SU-DHL-6 (cell line): ENCODE measurements around the gene ACKR3.

Source experiments
- H2AFZ ChIP-seq: fragments of 200-600 bp; sonication (generic); 2 replicates; pipeline ENCODE4 v1.6.1; 2014; ENCODE audit warnings: low read depth, mild to moderate bottlenecking, moderate library complexity, mixed read lengths, antibody characterized with exemption, low read length; ENCODE audit not compliant: severe bottlenecking
- H3F3A ChIP-seq: fragments of 200-600 bp; shearing (Covaris generic); 2 replicates; pipeline ENCODE4 v1.6.0; 2016; ENCODE audit warnings: antibody characterized with exemption, mild to moderate bottlenecking; ENCODE audit not compliant: insufficient read depth
- H3K27ac ChIP-seq: fragments of 200-600 bp; sonication (generic); 2 replicates; pipeline ENCODE4 v1.5.1; 2016; ENCODE audit warnings: low read depth, mild to moderate bottlenecking, low read length, moderate library complexity, mixed read lengths
- H3K27me3 ChIP-seq: fragments of 200-600 bp; sonication (generic), shearing (Covaris generic); 2 replicates; pipeline ENCODE4 v1.6.0; 2014; ENCODE audit warnings: mild to moderate bottlenecking, low read length
- H3K36me3 ChIP-seq: fragments of 200-600 bp; sonication (generic); 2 replicates; pipeline ENCODE4 v1.6.1; 2014; ENCODE audit warnings: mild to moderate bottlenecking, low read length, mixed read lengths
- H3K4me2 ChIP-seq: fragments of 300-600, 200-600 bp; shearing (Covaris generic), sonication (generic); 2 replicates; pipeline ENCODE4 v1.6.0; 2014; ENCODE audit warnings: low read length, low read depth, mild to moderate bottlenecking; ENCODE audit not compliant: poor library complexity, severe bottlenecking
- H3K4me3 ChIP-seq: fragments of 200-600 bp; sonication (generic); 2 replicates; pipeline ENCODE4 v1.5.1; 2014; ENCODE audit warnings: antibody characterized with exemption, low read length, mild to moderate bottlenecking, mixed read lengths; ENCODE audit not compliant: insufficient read depth, poor library complexity, severe bottlenecking
- H3K79me2 ChIP-seq: fragments of 200-600 bp; sonication (generic); 2 replicates; pipeline ENCODE4 v1.6.1; 2014; ENCODE audit warnings: mild to moderate bottlenecking, low read length, moderate library complexity; ENCODE audit not compliant: insufficient read depth
- H3K9ac ChIP-seq: fragments of 200-600 bp; sonication (generic); 2 replicates; pipeline ENCODE4 v1.7.0; 2014; ENCODE audit warnings: mild to moderate bottlenecking, low read length
- H3K9me2 ChIP-seq: fragments of 200-600 bp; sonication (generic); replicated peaks from 2 replicates; pipeline ENCODE4 v1.6.1; 2014; ENCODE audit warnings: low read length; ENCODE audit not compliant: insufficient read depth
- H3K9me3 ChIP-seq: fragments of 200-600 bp; sonication (generic); 2 replicates; pipeline ENCODE4 v1.6.1; 2014; ENCODE audit warnings: low read length, mixed read lengths; ENCODE audit not compliant: insufficient read depth
- H4K20me1 ChIP-seq: fragments of 200-600 bp; sonication (generic); 2 replicates; pipeline ENCODE4 v1.6.1; 2014; ENCODE audit warnings: low read depth, mild to moderate bottlenecking, antibody characterized with exemption, low read length, moderate library complexity, mixed read lengths
- EZH2phosphoT487 ChIP-seq: fragments of 200-600 bp; sonication (generic), shearing (Covaris generic); conservative IDR thresholded peaks from 2 replicates; pipeline ENCODE4 v1.6.1; 2018; ENCODE audit warnings: mild to moderate bottlenecking, antibody characterized with exemption, low read length, moderate library complexity, mixed read lengths
- TF ChIP-seq, protein P1 (sequence below): fragments of 200-600 bp; sonication (generic); IDR thresholded peaks from one replicate; pipeline ENCODE4 v1.5.1; 2017; ENCODE audit warnings: antibody characterized with exemption, mild to moderate bottlenecking, low read length, moderate library complexity; ENCODE audit not compliant: insufficient read depth, poor library complexity, severe bottlenecking

ACKR3 gene

DNA sequence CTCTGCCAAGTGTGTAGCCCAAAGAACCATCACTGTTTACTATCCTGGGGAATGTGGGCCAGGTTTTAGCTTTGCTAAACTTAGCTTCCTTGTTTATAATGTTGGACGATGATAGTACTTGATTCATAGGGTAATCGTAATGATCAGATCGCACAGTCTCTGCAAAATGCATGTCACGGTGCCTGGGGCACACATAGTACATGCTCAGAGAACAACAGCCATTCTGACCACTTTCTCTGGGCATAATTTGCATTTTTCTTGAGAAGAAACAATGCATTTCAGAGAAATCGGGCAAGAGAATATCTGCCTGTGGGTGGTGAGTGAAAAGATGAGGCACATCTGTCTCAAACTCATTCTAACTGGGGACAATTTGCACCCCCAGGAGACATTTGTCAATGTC, 16.3 kb downstream of the ACKR3 start:
- TF ChIP-seq, protein P1, sequence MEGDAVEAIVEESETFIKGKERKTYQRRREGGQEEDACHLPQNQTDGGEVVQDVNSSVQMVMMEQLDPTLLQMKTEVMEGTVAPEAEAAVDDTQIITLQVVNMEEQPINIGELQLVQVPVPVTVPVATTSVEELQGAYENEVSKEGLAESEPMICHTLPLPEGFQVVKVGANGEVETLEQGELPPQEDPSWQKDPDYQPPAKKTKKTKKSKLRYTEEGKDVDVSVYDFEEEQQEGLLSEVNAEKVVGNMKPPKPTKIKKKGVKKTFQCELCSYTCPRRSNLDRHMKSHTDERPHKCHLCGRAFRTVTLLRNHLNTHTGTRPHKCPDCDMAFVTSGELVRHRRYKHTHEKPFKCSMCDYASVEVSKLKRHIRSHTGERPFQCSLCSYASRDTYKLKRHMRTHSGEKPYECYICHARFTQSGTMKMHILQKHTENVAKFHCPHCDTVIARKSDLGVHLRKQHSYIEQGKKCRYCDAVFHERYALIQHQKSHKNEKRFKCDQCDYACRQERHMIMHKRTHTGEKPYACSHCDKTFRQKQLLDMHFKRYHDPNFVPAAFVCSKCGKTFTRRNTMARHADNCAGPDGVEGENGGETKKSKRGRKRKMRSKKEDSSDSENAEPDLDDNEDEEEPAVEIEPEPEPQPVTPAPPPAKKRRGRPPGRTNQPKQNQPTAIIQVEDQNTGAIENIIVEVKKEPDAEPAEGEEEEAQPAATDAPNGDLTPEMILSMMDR = no peak
- TF ChIP-seq EZH2phosphoT487 = no peak
- Histone ChIP-seq H3K9ac (no peak overlapping the region), H3K36me3 (no peaks in the 10 kb centered on the region), H3K27ac (no peak overlapping the region), H3K9me3 (no peaks in the 10 kb centered on the region), H3K4me3 (no peak overlapping the region), H3F3A (no peaks in the 10 kb centered on the region), H4K20me1 (no peaks in the 10 kb centered on the region), H2AFZ (no peak overlapping the region), H3K4me2 (no peak overlapping the region), H3K79me2 (no peaks in the 10 kb centered on the region), H3K27me3 (no peaks in the 10 kb centered on the region), H3K9me2 (no peaks in the 10 kb centered on the region)

DNA sequence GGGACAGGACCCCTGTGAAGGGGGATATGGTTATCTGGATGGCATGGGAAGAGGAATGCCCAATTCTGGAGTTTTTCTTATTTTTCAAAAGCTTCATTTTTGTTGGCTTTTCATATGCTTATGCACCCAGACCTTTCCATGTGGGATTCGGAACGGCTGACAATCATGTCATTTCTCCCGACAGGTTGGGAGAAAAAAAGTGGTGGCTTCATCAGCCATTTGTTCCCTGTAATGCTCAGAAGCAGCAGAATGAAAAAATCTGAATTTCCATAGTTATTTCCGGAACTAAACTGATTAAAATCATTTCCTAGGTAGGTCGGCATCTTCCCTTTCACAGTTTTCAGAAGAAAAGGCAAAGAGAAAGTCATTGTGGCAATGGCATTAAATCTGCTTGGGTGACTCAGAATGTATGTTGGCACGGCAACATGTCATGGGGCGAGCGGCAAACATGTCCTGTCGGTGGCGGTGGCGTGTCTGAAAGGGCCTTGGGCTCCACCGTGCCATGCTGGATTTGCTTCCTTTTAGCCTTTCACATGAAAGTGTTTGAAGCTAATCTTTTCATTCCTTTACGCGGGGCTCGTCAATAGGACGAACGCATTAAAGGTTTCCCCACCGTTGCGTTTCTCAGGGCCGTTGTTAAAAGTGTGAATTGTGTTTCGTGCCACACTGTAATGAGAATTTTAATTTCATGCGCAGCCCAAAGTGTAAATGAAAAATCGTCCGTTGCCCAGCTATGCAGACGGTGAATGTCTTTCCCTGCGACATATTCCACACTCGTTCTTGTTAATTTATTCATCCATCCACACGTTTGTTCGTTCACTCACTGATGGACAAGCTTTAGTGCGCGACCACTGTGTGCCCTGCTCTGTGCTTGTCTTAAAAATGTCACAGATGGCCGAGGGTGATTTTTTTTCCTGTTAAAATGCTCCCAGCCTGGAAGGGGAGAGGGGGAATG, 18.5 kb downstream of the ACKR3 start:
- H3F3A ChIP-seq = no peaks in the 10 kb centered on the region
- no peak overlapping the region for H3K27ac ChIP-seq
- no peaks in the 10 kb centered on the region for H3K79me2 ChIP-seq
- H3K9ac ChIP-seq = no peak overlapping the region
- no peaks in the 10 kb centered on the region for H3K9me3 ChIP-seq
- H3K4me2 ChIP-seq = no peak overlapping the region
- TF ChIP-seq EZH2phosphoT487 = no peak
- TF ChIP-seq, protein P1 = no peak
- no peaks in the 10 kb centered on the region for H4K20me1 ChIP-seq
- no peak overlapping the region for H2AFZ ChIP-seq
- H3K27me3 ChIP-seq = no peaks in the 10 kb centered on the region
- H3K36me3 ChIP-seq = no peaks in the 10 kb centered on the region
- H3K4me3 ChIP-seq = no peak overlapping the region
- H3K9me2 ChIP-seq = no peaks in the 10 kb centered on the region

DNA sequence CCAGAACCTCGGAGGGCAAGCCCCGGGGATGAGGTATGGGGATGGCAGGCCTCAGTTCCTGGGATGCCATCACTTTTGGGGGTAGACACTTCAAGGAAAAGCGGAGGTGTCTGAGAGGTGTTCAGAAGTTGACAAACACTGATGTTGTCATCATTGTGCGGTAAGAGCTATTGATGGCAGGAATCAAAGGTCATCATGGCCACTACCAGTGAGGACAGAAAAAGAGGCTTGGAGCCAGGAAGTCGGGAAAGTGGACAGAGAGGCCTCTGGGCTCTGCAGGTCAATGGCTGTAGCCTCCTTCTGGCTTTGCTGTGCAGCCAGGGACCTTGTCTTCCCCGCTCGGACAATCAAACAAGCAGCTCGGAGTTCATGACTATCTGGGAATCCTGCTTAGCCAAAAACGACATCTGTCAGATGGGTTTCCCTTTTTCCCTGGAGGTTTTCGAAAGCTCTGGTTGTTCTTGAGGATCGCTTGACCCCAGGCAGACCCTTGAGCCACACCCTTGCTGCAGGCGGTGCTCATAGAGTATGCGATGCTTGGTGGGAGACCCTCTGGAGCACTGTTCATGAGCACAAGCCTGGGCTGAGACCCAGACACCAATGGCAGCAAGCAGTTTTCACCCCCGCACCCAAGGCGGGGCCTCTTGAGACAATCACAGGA, 19.4 kb downstream of the ACKR3 start:
- H4K20me1 ChIP-seq = no peaks in the 10 kb centered on the region
- H3K4me3 ChIP-seq = no peak overlapping the region
- no peak overlapping the region for H3K27ac ChIP-seq
- H3K9ac ChIP-seq = no peak overlapping the region
- TF ChIP-seq, protein P1 = no peak
- TF ChIP-seq EZH2phosphoT487 = no peak
- H3K79me2 ChIP-seq = no peaks in the 10 kb centered on the region
- no peak overlapping the region for H3K4me2 ChIP-seq
- no peaks in the 10 kb centered on the region for H3K36me3 ChIP-seq
- peaks cover 7% of the 10 kb centered on the region; the same call in 1 of the 2 replicates for H3K9me3 ChIP-seq
- H3K9me2 ChIP-seq = no peaks in the 10 kb centered on the region
- H3F3A ChIP-seq = no peaks in the 10 kb centered on the region
- no peaks in the 10 kb centered on the region for H3K27me3 ChIP-seq
- H2AFZ ChIP-seq = no peak overlapping the region
